Thyroid gland (tissue), 4 donors: ENCODE results near the gene DCLK2.

Source experiments
- POLR2A ChIP-seq, 2 donors: fragments of 450-650 bp; IDR thresholded peaks; one replicate each; pipeline ENCODE4 v1.6.1; 2017; ENCODE audit warnings: antibody characterized with exemption in 2 of 2, mild to moderate bottlenecking in 2 of 2, moderate library complexity in 1 of 2
- TF ChIP-seq, protein P1 (sequence below), 6 experiments: fragments of 200-600 bp in 3 of 6; fragments of 450-650 bp in 3 of 6; sonication (generic) in 3 of 6; IDR thresholded peaks; one replicate each; pipeline ENCODE4 v1.5.1; 2016 to 2019; ENCODE audit warnings: antibody characterized with exemption in 6 of 6, mild to moderate bottlenecking in 2 of 6, inconsistent platforms in 1 of 6, moderate library complexity in 1 of 6

- TF ChIP-seq, protein P1, sequence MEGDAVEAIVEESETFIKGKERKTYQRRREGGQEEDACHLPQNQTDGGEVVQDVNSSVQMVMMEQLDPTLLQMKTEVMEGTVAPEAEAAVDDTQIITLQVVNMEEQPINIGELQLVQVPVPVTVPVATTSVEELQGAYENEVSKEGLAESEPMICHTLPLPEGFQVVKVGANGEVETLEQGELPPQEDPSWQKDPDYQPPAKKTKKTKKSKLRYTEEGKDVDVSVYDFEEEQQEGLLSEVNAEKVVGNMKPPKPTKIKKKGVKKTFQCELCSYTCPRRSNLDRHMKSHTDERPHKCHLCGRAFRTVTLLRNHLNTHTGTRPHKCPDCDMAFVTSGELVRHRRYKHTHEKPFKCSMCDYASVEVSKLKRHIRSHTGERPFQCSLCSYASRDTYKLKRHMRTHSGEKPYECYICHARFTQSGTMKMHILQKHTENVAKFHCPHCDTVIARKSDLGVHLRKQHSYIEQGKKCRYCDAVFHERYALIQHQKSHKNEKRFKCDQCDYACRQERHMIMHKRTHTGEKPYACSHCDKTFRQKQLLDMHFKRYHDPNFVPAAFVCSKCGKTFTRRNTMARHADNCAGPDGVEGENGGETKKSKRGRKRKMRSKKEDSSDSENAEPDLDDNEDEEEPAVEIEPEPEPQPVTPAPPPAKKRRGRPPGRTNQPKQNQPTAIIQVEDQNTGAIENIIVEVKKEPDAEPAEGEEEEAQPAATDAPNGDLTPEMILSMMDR (IDR thresholded peaks at IDR 0.05): no peak
- TF ChIP-seq POLR2A (IDR thresholded peaks at IDR 0.05): no peak
Measured at GRCh38 chr4:150268444-150268843, 190.2 kb downstream of the DCLK2 start.
